ENCODE results near the gene C5orf52. TPM values are rescaled to one million over a fixed set of nuclear protein-coding genes. Genes with fewer than 3 reads are reported as not detected.
"Not testable (repeated sequence)": the region's sequence is repeated elsewhere in the genome, so short reads cannot be mapped to it uniquely, and the experiment has no call there.

The C5orf52 gene
- total RNA-seq, 1 experiment from 2014 or later = not detected

DNA sequence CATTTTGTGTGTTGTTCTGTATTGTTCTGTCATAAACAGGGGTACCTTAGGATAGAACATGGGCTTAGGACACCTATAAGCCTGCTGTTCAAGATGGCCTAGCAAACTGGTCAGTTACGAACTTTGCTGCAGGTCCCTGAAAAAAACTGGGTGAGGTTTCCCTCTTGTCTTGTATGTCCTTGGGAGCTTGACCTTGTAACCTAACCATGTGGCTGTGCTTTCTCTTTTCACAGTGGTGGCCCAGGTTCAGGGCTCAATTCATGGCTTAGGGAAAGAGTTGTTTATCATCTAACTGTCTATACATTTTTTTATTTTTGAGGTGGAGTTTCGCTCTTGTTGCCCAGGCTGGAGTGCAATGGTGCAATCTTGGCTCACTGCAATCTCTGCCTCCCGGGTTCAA is 24.8 kb downstream of the C5orf52 start:
- not testable (repeated sequence) for H4K8ac ChIP-seq (replicated peaks; ENCODE audit: insufficient read length, low read depth, low read length); H3K4me1 Mint-ChIP-seq; H3K9ac ChIP-seq (ENCODE audit: extremely low read depth, insufficient read length, low read length); H3K23me2 ChIP-seq (ENCODE audit: insufficient read length, low read depth, low read length, poor library complexity, severe bottlenecking); DNase-seq; H2BK5ac ChIP-seq (ENCODE audit: insufficient read length, low read length); H4K5ac ChIP-seq (ENCODE audit: insufficient read length, low read depth, low read length); H3K56ac ChIP-seq (ENCODE audit: insufficient read length, low read depth, low read length); H3K4me3 Mint-ChIP-seq; H2BK20ac ChIP-seq (ENCODE audit: low read depth, low read length, poor library complexity, severe bottlenecking); H3K23ac ChIP-seq (ENCODE audit: insufficient read length, low read depth, low read length); H3K79me1 ChIP-seq (ENCODE audit: insufficient read depth, low read depth, low read length, poor library complexity, severe bottlenecking); H4K20me1 ChIP-seq (ENCODE audit: control insufficient read depth, insufficient read depth, insufficient read length); H2AK5ac ChIP-seq (ENCODE audit: insufficient read length, low read length); H2BK15ac ChIP-seq (ENCODE audit: low read depth, low read length); H2BK12ac ChIP-seq (ENCODE audit: insufficient read length, low read depth, low read length); H2BK120ac ChIP-seq (ENCODE audit: low read depth, low read length, poor library complexity, severe bottlenecking); H3K4ac ChIP-seq (ENCODE audit: low read depth, low read length); H3K14ac ChIP-seq (ENCODE audit: insufficient read depth, low read length); H3K27me3 ChIP-seq (ENCODE audit: insufficient read depth, low read length); H3K79me2 ChIP-seq (ENCODE audit: insufficient read depth, low read length); H3K4me2 ChIP-seq (ENCODE audit: insufficient read depth, insufficient read length, low read length); H3T11ph ChIP-seq (ENCODE audit: low read length); H3K9me3 ChIP-seq (ENCODE audit: control insufficient read depth, low read depth, low read length); H2AFZ ChIP-seq (ENCODE audit: low read length); H4K91ac ChIP-seq (ENCODE audit: insufficient read length, low read depth, low read length); H3K4me1 ChIP-seq (ENCODE audit: insufficient read depth, low read length); H3K27ac Mint-ChIP-seq; H3K27me3 Mint-ChIP-seq (ENCODE audit: low read depth); H3K27ac ChIP-seq (ENCODE audit: insufficient read length, low read depth, low read length); H3K18ac ChIP-seq (ENCODE audit: insufficient read length, low read depth, low read length)
- WGBS (ENCODE audit: extremely low coverage, insufficient read length, low lambda C conversion rate) = no CpG with 5 or more reads among the region's 3 CpGs
- peaks cover 43 to 50% of the 10 kb centered on the region in 2 experiments for H3K9me3 Mint-ChIP-seq
- peaks cover 7 to 26% (median 8%) of the 10 kb centered on the region in 3 experiments for H3K36me3 Mint-ChIP-seq (ENCODE audit: insufficient read depth in 1 of 3, low read depth in 3 of 3)

- H2AK5ac ChIP-seq (ENCODE audit: insufficient read length, low read length); H3K4me2 ChIP-seq (ENCODE audit: insufficient read depth, insufficient read length, low read length); H4K20me1 ChIP-seq (ENCODE audit: control insufficient read depth, insufficient read depth, insufficient read length); H4K8ac ChIP-seq (replicated peaks; ENCODE audit: insufficient read length, low read depth, low read length); H3K4me1 ChIP-seq (ENCODE audit: insufficient read depth, low read length); H3T11ph ChIP-seq (ENCODE audit: low read length); H2BK20ac ChIP-seq (ENCODE audit: low read depth, low read length, poor library complexity, severe bottlenecking); H2BK5ac ChIP-seq (ENCODE audit: insufficient read length, low read length); H3K18ac ChIP-seq (ENCODE audit: insufficient read length, low read depth, low read length); H3K4ac ChIP-seq (ENCODE audit: low read depth, low read length); H3K9me3 ChIP-seq (ENCODE audit: control insufficient read depth, low read depth, low read length); H3K4me3 Mint-ChIP-seq; H3K23ac ChIP-seq (ENCODE audit: insufficient read length, low read depth, low read length); H2AFZ ChIP-seq (ENCODE audit: low read length); H3K56ac ChIP-seq (ENCODE audit: insufficient read length, low read depth, low read length); H3K79me2 ChIP-seq (ENCODE audit: insufficient read depth, low read length); H2BK15ac ChIP-seq (ENCODE audit: low read depth, low read length); H3K27me3 Mint-ChIP-seq (ENCODE audit: low read depth); H3K4me1 Mint-ChIP-seq; H2BK12ac ChIP-seq (ENCODE audit: insufficient read length, low read depth, low read length); H3K27ac Mint-ChIP-seq; H2BK120ac ChIP-seq (ENCODE audit: low read depth, low read length, poor library complexity, severe bottlenecking); H3K14ac ChIP-seq (ENCODE audit: insufficient read depth, low read length); H3K27me3 ChIP-seq (ENCODE audit: insufficient read depth, low read length); H3K27ac ChIP-seq (ENCODE audit: insufficient read length, low read depth, low read length); H4K91ac ChIP-seq (ENCODE audit: insufficient read length, low read depth, low read length); DNase-seq; H3K23me2 ChIP-seq (ENCODE audit: insufficient read length, low read depth, low read length, poor library complexity, severe bottlenecking); H3K9ac ChIP-seq (ENCODE audit: extremely low read depth, insufficient read length, low read length); H3K79me1 ChIP-seq (ENCODE audit: insufficient read depth, low read depth, low read length, poor library complexity, severe bottlenecking); H4K5ac ChIP-seq (ENCODE audit: insufficient read length, low read depth, low read length): not testable (repeated sequence)
- Mint-ChIP-seq H3K9me3 (peaks cover 30 to 39% of the 10 kb centered on the region in 2 experiments), H3K36me3 (ENCODE audit: insufficient read depth in 1 of 3, low read depth in 3 of 3) (peaks cover 7 to 18% (median 8%) of the 10 kb centered on the region in 3 experiments)
- WGBS (ENCODE audit: extremely low coverage, insufficient read length, low lambda C conversion rate) = no CpG with 5 or more reads among the region's 4 CpGs
Observed at GRCh38 chr5:157698674-157699073, 27.3 kb downstream of the C5orf52 start.

Data from H9 (cell line).